ENCODE results near the gene TAB2. TPM values are rescaled to one million over a fixed set of nuclear protein-coding genes. Genes with fewer than 3 reads are reported as not detected.
"Not testable (repeated sequence)": the region's sequence is repeated elsewhere in the genome, so short reads cannot be mapped to it uniquely, and the experiment has no call there.

Gene TAB2
- total RNA-seq, 1 donor from 2014 or later: 81.8 TPM

DNA sequence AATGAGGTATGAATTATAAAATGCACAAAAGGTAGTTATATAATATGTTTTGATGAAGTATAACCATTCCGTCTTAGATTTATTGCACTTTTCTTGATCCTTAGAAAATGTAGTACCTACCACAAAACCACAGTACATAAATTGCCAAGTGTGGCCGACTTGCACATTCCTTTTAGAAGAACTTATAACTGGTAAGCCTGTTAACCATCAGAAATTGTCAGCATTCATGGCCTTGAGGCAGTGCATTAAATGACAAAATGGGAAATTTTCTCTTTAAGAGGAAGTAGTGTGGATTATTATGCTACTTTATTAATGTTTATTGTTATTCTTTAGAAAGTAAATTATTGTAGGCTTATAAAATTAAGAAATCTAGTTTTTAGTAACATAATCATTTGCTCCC is 29.6 kb downstream of the TAB2 start:
- Histone ChIP-seq H3K36me3 (ENCODE audit: insufficient read depth, low read length) (no peaks in the 10 kb centered on the region), H3K4me3 (ENCODE audit: insufficient read depth, low read depth, low read length) (no peak overlapping the region), H3K4me1 (ENCODE audit: insufficient read depth, low read length) (no peaks in the 10 kb centered on the region), H3K79me2 (ENCODE audit: insufficient read depth, low read length) (peaks cover 99% of the 10 kb centered on the region), H4K20me1 (ENCODE audit: insufficient read depth, low read length) (peaks cover 88% of the 10 kb centered on the region), H2AFZ (ENCODE audit: low read depth, low read length) (no peak overlapping the region), H3K27me3 (ENCODE audit: insufficient read depth, low read length) (no peaks in the 10 kb centered on the region), H3K27ac (ENCODE audit: low read depth, low read length) (no peak overlapping the region), H3K9ac (ENCODE audit: low read length) (no peak overlapping the region), H3K4me2 (ENCODE audit: low read length) (no peak overlapping the region), H3K9me3 (ENCODE audit: insufficient read depth, low read depth, low read length) (no peaks in the 10 kb centered on the region)
- no peaks in the 10 kb centered on the region for H3K27me3 Mint-ChIP-seq (ENCODE audit: low read depth, unreplicated experiment)
- no peak overlapping the region for H3K27ac Mint-ChIP-seq (ENCODE audit: unreplicated experiment)
- peaks cover 8% of the 10 kb centered on the region for H3K36me3 Mint-ChIP-seq (ENCODE audit: low read depth, unreplicated experiment)
- FAIRE-seq (peak; percentile 66), DNase-seq (ENCODE audit: low read depth) (peak; percentile 78)
- H3K9me3 Mint-ChIP-seq (ENCODE audit: unreplicated experiment): no peaks in the 10 kb centered on the region
- no peak for TF ChIP-seq EZH2 (IDR thresholded peaks at IDR 0.05; ENCODE audit: insufficient read depth, low read length)
- TF ChIP-seq, protein P1, sequence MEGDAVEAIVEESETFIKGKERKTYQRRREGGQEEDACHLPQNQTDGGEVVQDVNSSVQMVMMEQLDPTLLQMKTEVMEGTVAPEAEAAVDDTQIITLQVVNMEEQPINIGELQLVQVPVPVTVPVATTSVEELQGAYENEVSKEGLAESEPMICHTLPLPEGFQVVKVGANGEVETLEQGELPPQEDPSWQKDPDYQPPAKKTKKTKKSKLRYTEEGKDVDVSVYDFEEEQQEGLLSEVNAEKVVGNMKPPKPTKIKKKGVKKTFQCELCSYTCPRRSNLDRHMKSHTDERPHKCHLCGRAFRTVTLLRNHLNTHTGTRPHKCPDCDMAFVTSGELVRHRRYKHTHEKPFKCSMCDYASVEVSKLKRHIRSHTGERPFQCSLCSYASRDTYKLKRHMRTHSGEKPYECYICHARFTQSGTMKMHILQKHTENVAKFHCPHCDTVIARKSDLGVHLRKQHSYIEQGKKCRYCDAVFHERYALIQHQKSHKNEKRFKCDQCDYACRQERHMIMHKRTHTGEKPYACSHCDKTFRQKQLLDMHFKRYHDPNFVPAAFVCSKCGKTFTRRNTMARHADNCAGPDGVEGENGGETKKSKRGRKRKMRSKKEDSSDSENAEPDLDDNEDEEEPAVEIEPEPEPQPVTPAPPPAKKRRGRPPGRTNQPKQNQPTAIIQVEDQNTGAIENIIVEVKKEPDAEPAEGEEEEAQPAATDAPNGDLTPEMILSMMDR (IDR thresholded peaks at IDR 0.05; ENCODE audit: insufficient read depth, low read depth, low read length): no peak
- no peak overlapping the region for H3K4me3 Mint-ChIP-seq (ENCODE audit: unreplicated experiment)
- H3K4me1 Mint-ChIP-seq (ENCODE audit: low read depth, unreplicated experiment): peaks cover 29% of the 10 kb centered on the region

DNA sequence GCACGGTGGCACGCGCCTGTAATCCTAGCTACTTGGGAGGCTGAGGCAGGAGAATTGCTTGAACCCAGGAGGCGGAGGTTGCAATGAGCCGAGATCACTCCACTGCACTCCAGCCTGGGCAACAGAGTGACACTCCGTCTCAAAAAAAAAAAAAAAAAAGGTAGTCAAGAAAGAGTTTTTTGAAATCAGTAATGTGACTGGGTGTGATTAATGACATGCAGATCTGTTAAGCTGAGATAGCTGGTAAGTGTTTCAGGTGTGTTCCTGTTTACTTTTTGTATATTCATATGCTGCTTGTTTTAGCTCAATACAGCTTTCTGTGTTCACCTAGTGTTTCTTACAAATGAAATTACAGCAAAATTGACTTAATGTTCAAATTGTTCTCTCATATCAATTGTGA is 31.8 kb downstream of the TAB2 start:
- H4K20me1 ChIP-seq (ENCODE audit: insufficient read depth, low read length): peaks cover 85% of the 10 kb centered on the region
- H3K4me3 Mint-ChIP-seq (ENCODE audit: unreplicated experiment): not testable (repeated sequence)

DNA sequence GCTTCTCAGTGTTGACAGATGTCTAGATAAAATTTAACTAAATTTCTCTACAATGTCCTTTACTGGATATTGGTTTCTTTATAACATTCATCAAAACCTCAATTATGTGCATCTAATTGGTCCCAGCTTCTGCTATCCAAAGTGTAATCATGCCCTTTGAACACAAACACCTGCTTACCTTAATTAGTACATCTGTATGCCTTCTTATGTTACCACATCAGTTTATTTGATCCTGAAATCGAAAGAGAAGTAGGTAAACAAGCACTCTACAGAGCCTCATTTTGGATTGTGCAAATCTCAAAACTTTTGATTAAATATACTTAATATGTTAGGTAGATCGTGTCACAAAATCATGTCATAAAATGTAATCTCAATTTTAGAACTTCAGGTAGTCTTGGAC is 36.5 kb downstream of the TAB2 start:
- no peak for TF ChIP-seq EZH2 (IDR thresholded peaks at IDR 0.05; ENCODE audit: insufficient read depth, low read length)
- TF ChIP-seq, protein P1 (IDR thresholded peaks at IDR 0.05; ENCODE audit: insufficient read depth, low read depth, low read length): no peak
- Mint-ChIP-seq H3K4me1 (ENCODE audit: low read depth, unreplicated experiment) (peaks cover 14% of the 10 kb centered on the region), H3K27me3 (ENCODE audit: low read depth, unreplicated experiment) (no peaks in the 10 kb centered on the region), H3K4me3 (ENCODE audit: unreplicated experiment) (no peak overlapping the region), H3K36me3 (ENCODE audit: low read depth, unreplicated experiment) (peaks cover 9% of the 10 kb centered on the region), H3K27ac (ENCODE audit: unreplicated experiment) (no peak overlapping the region), H3K9me3 (ENCODE audit: unreplicated experiment) (no peaks in the 10 kb centered on the region)
- FAIRE-seq: no peak
- no peak overlapping the region for H3K4me3 ChIP-seq (ENCODE audit: insufficient read depth, low read depth, low read length)
- no peak for DNase-seq (ENCODE audit: low read depth)
- H3K36me3 ChIP-seq (ENCODE audit: insufficient read depth, low read length): no peaks in the 10 kb centered on the region
- H3K9ac ChIP-seq (ENCODE audit: low read length): no peak overlapping the region
- no peak overlapping the region for H3K4me2 ChIP-seq (ENCODE audit: low read length)
- no peaks in the 10 kb centered on the region for H3K4me1 ChIP-seq (ENCODE audit: insufficient read depth, low read length)
- H3K79me2 ChIP-seq (ENCODE audit: insufficient read depth, low read length): peaks cover 100% of the 10 kb centered on the region
- H4K20me1 ChIP-seq (ENCODE audit: insufficient read depth, low read length): peaks cover 83% of the 10 kb centered on the region
- no peaks in the 10 kb centered on the region for H3K9me3 ChIP-seq (ENCODE audit: insufficient read depth, low read depth, low read length)
- no peak overlapping the region for H3K27ac ChIP-seq (ENCODE audit: low read depth, low read length)
- H3K27me3 ChIP-seq (ENCODE audit: insufficient read depth, low read length): no peaks in the 10 kb centered on the region
- H2AFZ ChIP-seq (ENCODE audit: low read depth, low read length): no peak overlapping the region

More for the DNA sequence above, 31.8 kb downstream of the TAB2 start:
- H2AFZ ChIP-seq (ENCODE audit: low read depth, low read length); H3K27me3 Mint-ChIP-seq (ENCODE audit: low read depth, unreplicated experiment); H3K4me3 ChIP-seq (ENCODE audit: insufficient read depth, low read depth, low read length); H3K36me3 ChIP-seq (ENCODE audit: insufficient read depth, low read length); H3K9me3 ChIP-seq (ENCODE audit: insufficient read depth, low read depth, low read length); H3K4me2 ChIP-seq (ENCODE audit: low read length); H3K27ac ChIP-seq (ENCODE audit: low read depth, low read length); H3K27ac Mint-ChIP-seq (ENCODE audit: unreplicated experiment); H3K9me3 Mint-ChIP-seq (ENCODE audit: unreplicated experiment); H3K27me3 ChIP-seq (ENCODE audit: insufficient read depth, low read length); H3K36me3 Mint-ChIP-seq (ENCODE audit: low read depth, unreplicated experiment); FAIRE-seq; H3K4me1 ChIP-seq (ENCODE audit: insufficient read depth, low read length); DNase-seq (ENCODE audit: low read depth); H3K9ac ChIP-seq (ENCODE audit: low read length): not testable (repeated sequence)
- H3K4me1 Mint-ChIP-seq (ENCODE audit: low read depth, unreplicated experiment): peaks cover 20% of the 10 kb centered on the region
- H3K79me2 ChIP-seq (ENCODE audit: insufficient read depth, low read length): peaks cover 99% of the 10 kb centered on the region
